HG03432 (cell line): ENCODE results near the gene SH3BP5.

Source experiments
- ATAC-seq: cut with Tn5 transposase; IDR thresholded peaks from one replicate; pipeline ENCODE4 v1.9.1; 2021; ENCODE audit warnings: mild to moderate bottlenecking, moderate library complexity; ENCODE audit not compliant: unreplicated experiment

SH3BP5 gene

DNA sequence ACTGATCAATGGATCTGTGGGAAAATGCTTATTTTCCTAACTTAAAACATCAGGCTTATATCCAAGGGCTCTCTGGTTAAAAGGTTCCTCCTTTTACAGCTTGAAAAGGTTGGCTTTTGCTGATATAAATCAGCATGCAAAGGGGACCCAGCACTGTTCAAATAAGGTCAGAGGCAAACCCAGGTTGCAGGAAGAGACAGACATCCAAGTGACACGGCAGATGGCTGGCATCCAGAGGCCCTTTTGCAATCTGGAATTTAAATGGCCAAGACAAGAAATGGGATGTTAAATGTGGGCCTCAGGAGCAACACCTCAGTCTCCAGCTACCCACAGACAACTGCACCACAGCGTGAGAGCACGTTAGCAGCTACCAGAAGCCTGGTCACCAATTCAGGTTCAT is 6.3 kb downstream of the SH3BP5 start:
- no peak for ATAC-seq

DNA sequence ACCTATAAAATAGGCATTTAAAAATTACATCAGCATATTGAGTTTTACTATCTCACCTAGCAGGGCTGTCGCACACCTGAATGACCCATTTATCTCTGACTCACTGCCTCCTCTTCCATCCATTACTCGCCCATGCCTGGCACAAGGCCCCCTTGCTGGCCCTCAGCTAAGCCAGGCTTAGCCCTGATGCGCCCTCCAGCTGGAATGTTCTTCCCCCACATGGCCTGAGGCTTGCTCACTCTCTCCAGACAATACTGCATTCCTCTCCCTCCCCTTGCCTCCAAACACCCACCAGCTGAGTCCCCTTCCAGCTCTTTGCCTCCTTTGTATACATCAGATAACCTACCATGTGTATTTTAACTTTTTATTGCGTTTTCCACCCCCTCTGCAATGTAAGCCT is 7.2 kb downstream of the SH3BP5 start:
- no peak for ATAC-seq

DNA sequence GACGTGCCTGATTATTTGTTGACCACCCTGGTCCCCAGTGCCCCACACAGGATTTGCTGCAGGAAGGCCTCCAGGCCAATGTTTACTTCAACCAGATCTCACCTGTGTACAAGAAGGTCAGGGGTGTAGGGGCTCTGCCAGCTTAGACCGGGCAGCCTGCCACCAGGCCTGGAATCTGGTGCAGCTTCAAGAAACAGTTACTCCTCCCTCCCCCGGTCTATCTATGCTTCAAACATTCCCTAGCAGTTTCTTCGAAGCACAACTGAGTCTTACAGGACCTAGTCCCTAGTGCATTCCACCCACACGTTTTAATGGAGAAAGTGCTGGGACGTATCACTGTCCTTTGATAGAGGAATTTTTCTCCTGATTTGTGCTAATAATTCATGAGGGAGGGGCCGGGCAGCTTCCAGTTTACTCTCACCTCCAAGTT is 8.0 kb downstream of the SH3BP5 start:
- ATAC-seq = no peak

DNA sequence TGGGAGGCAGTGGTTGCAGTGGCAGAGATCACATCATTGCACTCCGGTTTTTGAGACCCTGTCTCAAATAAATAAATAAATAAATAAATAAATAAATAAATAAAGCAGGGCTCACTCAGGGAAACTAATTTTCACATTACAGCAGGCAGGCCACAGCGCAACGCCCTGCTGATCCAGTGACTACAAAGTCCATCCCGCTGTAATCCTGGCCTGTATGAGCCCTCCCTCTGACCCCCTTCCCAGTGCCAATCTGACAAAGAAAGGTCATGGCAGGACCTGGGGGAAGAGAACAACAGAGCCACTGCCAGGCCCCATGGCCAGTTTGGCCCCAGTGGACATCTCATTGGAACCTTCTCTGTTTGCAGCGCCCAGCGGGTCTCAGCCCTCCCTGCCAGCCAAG is 9.3 kb downstream of the SH3BP5 start:
- ATAC-seq = no peak

DNA sequence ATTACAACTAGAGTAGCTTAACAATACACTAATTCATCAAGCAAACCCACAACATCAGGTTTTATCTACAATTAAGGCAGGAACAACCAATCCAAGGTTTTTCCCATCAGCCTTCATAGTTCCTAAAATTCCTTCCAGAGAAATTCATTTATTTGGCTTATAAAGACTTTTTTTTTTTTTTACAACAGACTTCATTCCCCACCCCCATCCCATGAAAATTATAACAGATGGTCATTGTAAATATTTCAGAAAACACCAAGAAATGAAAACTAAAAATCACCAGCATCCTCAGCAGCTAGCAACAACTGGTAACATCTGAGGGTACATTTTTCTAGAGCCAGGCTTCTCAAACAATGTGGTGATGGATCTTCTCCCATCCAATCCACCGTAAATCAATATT is 11.0 kb downstream of the SH3BP5 start:
- ATAC-seq = no peak

GRCh38 chr3:15319575-15319974 is 12.8 kb downstream of the SH3BP5 start:
- ATAC-seq = no peak

DNA sequence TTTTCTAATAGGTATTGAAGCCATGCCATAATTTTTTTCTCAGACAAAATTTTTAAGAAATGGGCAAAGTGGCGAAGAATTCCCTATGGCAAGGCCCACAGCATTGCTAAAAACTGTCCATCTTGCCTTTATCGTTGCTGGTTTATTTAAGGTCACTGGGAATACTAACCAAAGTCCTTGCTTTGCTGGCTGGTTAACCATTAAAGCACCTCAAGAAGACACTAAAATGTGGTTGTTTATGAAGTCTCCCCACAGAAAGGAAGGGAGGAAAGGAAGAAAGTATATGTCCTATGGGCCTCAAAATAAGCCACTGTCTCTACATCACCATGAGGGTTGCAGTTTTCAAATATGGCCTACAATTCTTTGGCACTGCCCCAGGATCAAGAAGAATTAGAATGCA is 13.2 kb downstream of the SH3BP5 start:
- no peak for ATAC-seq

GRCh38 chr3:15318661-15319060 is 13.7 kb downstream of the SH3BP5 start:
- no peak for ATAC-seq

DNA sequence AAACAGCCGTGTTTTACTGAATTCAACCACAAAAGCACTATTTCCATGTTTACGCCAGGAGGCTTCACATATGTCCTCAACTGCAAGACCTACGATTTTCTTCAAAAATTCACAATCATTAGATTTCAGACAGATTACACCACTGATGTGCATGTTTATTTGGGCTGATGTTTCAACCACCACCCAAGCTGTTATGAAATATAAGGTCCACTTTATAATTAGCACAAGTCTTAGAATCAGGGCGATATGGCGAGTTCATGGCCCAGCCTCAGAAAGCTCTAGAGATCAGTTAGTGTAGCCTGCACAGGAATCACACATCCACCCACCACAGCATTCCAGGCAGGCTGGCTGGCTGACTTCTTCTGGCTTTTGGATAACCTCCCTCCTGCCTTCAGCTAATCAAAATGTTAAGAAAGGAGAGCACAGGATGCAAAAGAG is 15.4 kb downstream of the SH3BP5 start:
- ATAC-seq = no peak

DNA sequence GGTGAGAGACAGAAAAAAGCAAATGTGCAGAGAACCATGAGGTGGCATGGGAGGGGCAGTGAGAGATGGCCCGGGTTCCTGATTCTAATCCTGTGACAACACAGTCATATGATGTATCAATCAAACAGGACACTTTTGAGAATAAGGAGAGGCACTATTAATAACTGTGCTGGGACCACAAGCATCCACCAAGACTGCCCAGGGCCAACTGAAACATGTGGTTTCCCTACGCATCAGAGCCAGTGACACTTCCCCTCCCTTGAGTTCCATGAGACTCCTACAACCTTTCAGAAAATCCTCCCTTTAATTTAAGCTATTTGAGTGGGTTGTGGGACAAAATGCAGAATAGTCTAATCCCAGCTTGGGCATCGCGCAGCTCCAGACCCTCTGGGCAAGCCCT is 17.4 kb downstream of the SH3BP5 start:
- no peak for ATAC-seq

DNA sequence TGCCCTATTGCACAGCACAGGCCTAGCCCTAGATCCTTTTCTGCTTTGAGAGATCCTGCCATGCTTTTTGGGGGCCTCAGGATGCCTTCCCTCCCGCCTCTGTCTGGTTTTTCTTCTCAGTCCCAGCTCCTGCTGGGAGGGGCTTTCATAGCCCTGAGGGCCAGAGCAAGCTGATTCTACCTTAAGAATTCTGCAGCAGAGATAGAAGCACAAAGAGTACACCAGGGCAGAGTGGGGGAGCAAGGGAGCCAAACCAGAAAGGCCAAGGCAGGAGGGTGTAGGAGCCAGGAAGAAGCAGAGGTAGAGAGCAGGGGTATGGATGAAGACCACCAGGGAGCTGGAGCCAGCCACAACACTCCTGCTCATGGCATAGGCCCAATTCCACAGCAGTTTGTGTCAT is 18.1 kb downstream of the SH3BP5 start:
- ATAC-seq = no peak

GRCh38 chr3:15313461-15313860 is 18.9 kb downstream of the SH3BP5 start:
- ATAC-seq = no peak

- ATAC-seq = no peak
These were observed 19.8 kb downstream of the SH3BP5 start for GRCh38 chr3:15312550-15312949.

DNA sequence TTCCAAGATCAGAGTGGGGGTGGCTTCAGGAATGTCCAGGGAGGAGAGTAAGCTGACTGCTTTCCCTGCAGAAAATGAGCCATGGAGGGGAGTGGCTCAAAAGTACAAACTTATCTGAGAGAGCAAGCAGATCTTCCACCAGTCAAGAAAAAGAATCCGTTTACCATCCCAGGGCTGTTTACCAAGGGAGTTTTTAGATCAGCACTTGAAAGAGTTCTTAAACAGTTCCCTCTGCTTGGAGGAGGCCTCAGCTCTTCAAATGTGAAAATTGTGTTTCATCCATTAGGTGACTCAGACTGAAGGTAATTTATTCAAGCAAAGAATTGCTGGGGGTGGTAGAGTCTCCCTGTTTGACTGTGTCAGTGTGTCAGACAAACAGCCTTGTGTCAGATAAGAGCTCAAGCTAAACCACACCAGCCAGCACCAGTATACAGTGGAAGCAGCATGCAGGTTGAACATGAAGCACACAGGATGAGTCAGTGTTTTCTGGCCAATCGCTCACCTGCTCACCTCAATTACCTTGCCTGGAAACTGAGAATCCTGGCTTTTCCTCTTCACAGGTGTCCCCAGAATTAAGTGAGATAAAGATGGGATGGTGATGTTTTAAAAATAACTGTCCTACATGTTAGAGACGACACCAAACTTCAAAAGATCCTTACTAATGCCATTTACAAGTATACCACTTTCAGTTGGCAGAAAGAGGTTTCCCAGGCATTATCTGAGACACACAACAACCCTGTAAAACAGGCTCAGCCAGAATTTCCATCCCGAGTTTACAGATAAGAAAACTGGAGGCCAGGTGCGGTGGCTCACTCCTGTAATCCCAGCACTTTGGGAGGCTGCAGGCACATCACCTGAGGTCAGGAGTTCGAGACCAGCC is 21.7 kb downstream of the SH3BP5 start:
- ATAC-seq = peak; percentile 92

DNA sequence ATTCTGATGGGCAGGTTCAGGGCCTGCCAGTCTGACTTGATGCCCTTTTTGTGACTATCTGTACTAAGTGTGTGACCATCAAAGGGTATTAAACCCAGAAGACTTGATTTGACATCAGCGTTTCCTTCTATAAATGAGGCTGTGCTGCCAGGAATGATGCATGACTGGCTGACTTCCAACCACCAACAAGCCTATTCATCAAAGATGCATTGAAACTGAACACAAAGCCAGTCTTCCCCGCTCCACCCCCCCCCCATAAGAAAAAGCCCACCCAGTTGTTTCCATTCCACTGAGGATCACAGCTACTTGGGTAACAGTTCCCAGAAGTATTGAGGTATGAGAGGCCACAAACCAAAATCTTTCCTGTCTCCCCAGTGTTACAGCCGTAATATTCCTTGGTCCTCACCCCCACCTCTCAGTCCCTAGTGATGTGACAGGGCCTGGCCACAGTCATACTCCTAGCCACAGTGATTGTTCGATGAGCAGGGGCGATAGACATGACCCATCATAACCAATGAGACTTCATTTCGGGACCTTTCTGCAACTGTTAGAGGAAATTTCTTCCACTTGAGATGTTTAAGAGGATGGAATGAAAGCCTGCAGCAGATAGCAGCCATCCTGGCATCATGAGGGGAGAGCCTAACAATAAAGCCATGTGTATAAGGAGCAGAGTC is 22.6 kb downstream of the SH3BP5 start:
- ATAC-seq = no peak

- ATAC-seq = no peak
These were observed 24.8 kb downstream of the SH3BP5 start for GRCh38 chr3:15307580-15307979.

DNA sequence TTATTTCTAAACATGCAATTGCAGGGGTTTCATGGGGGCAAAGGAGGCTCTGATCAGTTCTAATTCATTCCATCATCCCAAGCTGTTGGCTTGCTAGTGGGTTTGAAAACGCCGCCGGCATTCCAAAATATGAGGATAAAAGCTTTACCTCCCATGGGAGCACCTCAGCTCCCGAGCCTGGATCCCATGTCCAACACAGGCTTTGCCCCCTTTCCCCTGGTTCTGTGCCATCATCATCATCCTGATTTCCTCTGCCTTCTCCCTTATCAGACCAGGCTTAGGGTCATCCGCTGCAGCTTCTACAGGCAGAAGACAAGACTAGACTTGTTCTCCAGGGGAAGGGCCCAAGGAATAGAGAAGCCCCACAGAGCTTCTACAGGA is 25.4 kb downstream of the SH3BP5 start:
- ATAC-seq = no peak

DNA sequence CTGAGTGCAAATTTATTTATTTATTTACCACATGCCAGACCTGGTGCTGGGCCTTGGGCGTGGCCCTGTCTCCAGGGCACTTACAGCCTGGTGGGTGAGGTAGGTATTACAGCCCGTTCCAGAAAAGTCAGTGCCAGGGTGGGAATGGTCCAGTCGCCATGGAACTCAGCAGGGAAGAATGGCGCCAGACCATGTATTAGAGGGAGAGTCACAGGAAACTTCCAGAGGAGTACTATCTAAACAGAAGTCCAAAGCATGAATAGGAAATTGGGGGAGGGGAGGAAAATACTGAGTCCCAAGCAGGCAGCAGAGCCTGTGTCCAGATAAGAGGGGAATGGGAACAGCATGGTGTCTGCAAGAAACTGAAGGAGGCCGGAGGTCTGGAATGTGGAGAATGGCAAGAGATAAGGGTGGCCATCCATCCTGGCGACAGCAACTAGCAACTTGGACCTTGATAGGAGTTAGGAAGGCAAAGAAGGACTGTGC is 27.0 kb downstream of the SH3BP5 start:
- ATAC-seq = no peak

GRCh38 chr3:15303728-15304127 is 28.7 kb downstream of the SH3BP5 start:
- ATAC-seq = no peak

GRCh38 chr3:15303216-15303615 is 29.2 kb downstream of the SH3BP5 start:
- no peak for ATAC-seq

- no peak for ATAC-seq
These were observed 30.6 kb downstream of the SH3BP5 start for GRCh38 chr3:15301761-15302160.
